ENCODE results near the gene FBXO39. TPM values are rescaled to one million over a fixed set of nuclear protein-coding genes. Genes with fewer than 3 reads are reported as not detected.

The FBXO39 gene
- polyA plus RNA-seq, 2 of the 4 experiments (the other 2 are of a cell fraction) = not detected

DNA sequence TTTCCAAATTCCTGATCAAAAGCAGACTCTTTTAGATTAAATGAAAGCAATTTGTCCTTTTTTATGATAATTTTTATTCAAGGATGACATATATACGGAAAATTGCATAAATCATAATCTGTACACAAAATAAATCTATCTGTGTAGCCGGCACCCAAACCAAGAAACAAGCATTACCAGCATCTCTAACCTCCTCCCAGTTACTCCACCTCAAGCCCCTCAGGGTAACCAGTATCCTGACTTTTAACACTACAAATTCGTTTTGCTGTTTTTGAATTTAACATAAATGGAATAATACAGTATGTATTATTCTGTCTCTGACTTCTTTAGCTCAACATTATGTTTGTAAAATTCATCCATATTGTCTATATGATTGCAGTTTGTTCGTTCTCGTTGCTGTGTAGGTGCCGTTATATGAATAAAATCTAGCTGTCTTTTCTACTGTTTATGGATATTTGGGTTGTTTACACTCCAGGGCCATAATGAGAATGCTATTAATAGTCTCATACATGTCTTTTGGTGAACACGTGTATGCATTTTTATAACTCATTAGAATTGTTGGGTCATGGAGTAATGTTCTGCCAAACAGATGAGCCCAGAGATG, 54.5 kb downstream of the FBXO39 start:
- Histone ChIP-seq H3K4me3 (no peak overlapping the region), H3K4me1 (peaks cover 11% of the 10 kb centered on the region; the same call in 2 of the 3 replicates), H3K4me2 (no peak overlapping the region), H3K27ac (no peak overlapping the region), H3K9me3 (no peaks in the 10 kb centered on the region)
- 22% methylated on average over 7 of the region's 7 CpGs for WGBS (ENCODE audit: missing lambda C conversion rate)
- ChIA-PET CTCF (interaction anchor here (0.9 to 5.1 kb wide), 3 partner anchors 12 to 174 kb away, joined by 3 to 45 read pairs (median 17); no protein-coding TSS in a partner anchor), POLR2A (no interaction called here)
- no peak for DNase-seq (ENCODE audit: low read depth in 1 of 2, low spot score in 1 of 2)
- FAIRE-seq = no peak
- ATAC-seq = no peak
- TF ChIP-seq CBX8 (IDR thresholded peaks at IDR 0.05) (peak; percentile 96), ZFP36 (IDR thresholded peaks at IDR 0.05; ENCODE audit: borderline replicate concordance, partially characterized antibody) (peak; percentile 64), FOSB (CRISPR knock-in tag; IDR thresholded peaks at IDR 0.05) (no peak), RNF2 (IDR thresholded peaks at IDR 0.05; ENCODE audit: borderline replicate concordance, low read depth) (peak; percentile 99)

DNA sequence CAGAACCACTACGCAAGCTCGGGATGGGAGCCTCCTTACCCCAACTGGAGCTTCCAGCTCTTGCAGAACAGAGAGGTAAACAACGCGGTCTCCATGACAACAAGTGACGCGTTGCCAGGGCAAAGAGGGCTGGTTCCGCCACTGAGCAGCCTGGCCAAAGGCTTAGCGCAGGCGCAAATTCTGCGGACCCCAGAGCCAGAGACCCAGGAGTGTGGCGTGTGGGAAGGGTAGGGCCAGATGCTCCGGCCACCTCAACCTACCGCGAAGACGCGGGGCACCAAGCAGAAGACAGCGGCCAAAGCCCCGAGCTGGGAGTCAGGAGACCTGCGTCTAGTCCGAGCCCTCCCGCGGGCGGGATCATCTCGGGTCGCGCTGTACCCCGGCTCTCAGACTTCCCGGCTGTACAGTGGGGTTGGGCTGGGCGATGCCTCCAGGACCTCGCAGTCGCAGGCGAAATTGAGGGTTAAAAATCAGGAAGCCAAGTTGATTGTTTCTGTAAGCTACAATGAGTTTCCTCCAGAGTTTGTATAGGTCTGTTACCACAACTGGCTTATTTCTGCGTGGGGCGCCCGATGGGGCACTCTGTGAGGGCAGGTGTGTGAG, 55.7 kb downstream of the FBXO39 start, which contains the start of gene TEKT1:
TEKT1 (minus strand) TSS at position 69 of the 603 bp plus-strand sequence. CDS start 1,353 bp downstream, outside the sequence.
- DNase-seq (ENCODE audit: low read depth in 1 of 2, low spot score in 1 of 2) = peak; percentile 81 to 86
- Histone ChIP-seq H3K4me2 (peak within 1 kb of the TSS; percentile 93), H3K4me3 (peak within 1 kb of the TSS; percentile 47), H3K27ac (peak within 1 kb of the TSS in 1 of 2 experiments; percentile 50; a peak in 2 of 6 replicates), H3K9me3 (no peaks in the 10 kb centered on the region), H3K4me1 (peaks cover 11% of the 10 kb centered on the region; the same call in 2 of the 3 replicates)
- 5% methylated on average over 35 of the region's 35 CpGs for WGBS (ENCODE audit: missing lambda C conversion rate)
- FAIRE-seq = no peak
- TF ChIP-seq JUN (IDR thresholded peaks at IDR 0.05) = no peak
- peak; percentile 98 for TF ChIP-seq RFX5 (IDR thresholded peaks at IDR 0.05)
- peak; percentile 93 to 95 for ATAC-seq
- POLR2A ChIA-PET = no interaction called here
- CTCF ChIA-PET = interaction anchor here (0.8 to 5.1 kb wide), 9 partner anchors 11 to 189 kb away, joined by 3 to 45 read pairs (median 3); no protein-coding TSS in a partner anchor

Small RNAs within 50 kb of the gene (small RNA-seq; reads per million reads assigned to genes)
- 0 reads per million in 6 experiments for gene AC004706.2

Other genes starting within 250 kb of the FBXO39 start
- 0.80 and 0.93 TPM in 2 replicates for gene PITPNM3, start 219.7 kb upstream of the FBXO39 start, polyA plus RNA-seq (2011; rRNA removed)
- gene PITPNM3, start 219.7 kb upstream of the FBXO39 start, polyA plus RNA-seq (2017; fragmentation: RNase III; extraction: RNeasy Plus Mini Kit Qiagen cat#74134 plus additional on column Dnase treatment) = 1.8 to 2.3 TPM (median 2.2 TPM) in 3 replicates
- gene KIAA0753, start 135.5 kb upstream of the FBXO39 start, polyA plus RNA-seq (2011; rRNA removed) = 15.2 and 21.5 TPM in 2 replicates
- gene KIAA0753, start 135.5 kb upstream of the FBXO39 start, polyA plus RNA-seq (2017; fragmentation: RNase III; extraction: RNeasy Plus Mini Kit Qiagen cat#74134 plus additional on column Dnase treatment) = 13.6 to 16.1 TPM (median 14.1 TPM) in 3 replicates
- 517 and 572 TPM in 2 replicates for gene TXNDC17, start 135.2 kb upstream of the FBXO39 start, polyA plus RNA-seq (2011; rRNA removed)
- 621 to 751 TPM (median 643 TPM) in 3 replicates for gene TXNDC17, start 135.2 kb upstream of the FBXO39 start, polyA plus RNA-seq (2017; fragmentation: RNase III; extraction: RNeasy Plus Mini Kit Qiagen cat#74134 plus additional on column Dnase treatment)
- 49.0 and 50.2 TPM in 2 replicates for gene MED31, start 124.6 kb upstream of the FBXO39 start, polyA plus RNA-seq (2011; rRNA removed)
- 27.9 to 32.2 TPM (median 31.8 TPM) in 3 replicates for gene MED31, start 124.6 kb upstream of the FBXO39 start, polyA plus RNA-seq (2017; fragmentation: RNase III; extraction: RNeasy Plus Mini Kit Qiagen cat#74134 plus additional on column Dnase treatment)
- gene C17orf100, start 124.5 kb upstream of the FBXO39 start, polyA plus RNA-seq (2011; rRNA removed) = 4.1 and 4.2 TPM in 2 replicates
- 2.4 to 3.1 TPM (median 2.6 TPM) in 3 replicates for gene C17orf100, start 124.5 kb upstream of the FBXO39 start, polyA plus RNA-seq (2017; fragmentation: RNase III; extraction: RNeasy Plus Mini Kit Qiagen cat#74134 plus additional on column Dnase treatment)
- gene SLC13A5, start 62.8 kb upstream of the FBXO39 start, polyA plus RNA-seq (2011; rRNA removed) = 0.26 and 0.30 TPM in 2 replicates
- gene SLC13A5, start 62.8 kb upstream of the FBXO39 start, polyA plus RNA-seq (2017; fragmentation: RNase III; extraction: RNeasy Plus Mini Kit Qiagen cat#74134 plus additional on column Dnase treatment) = 0.03 to 0.26 TPM (median 0.15 TPM) in 3 replicates
- not detected in 2 replicates for gene XAF1, start 20.2 kb upstream of the FBXO39 start, polyA plus RNA-seq (2011; rRNA removed)
- gene XAF1, start 20.2 kb upstream of the FBXO39 start, polyA plus RNA-seq (2017; fragmentation: RNase III; extraction: RNeasy Plus Mini Kit Qiagen cat#74134 plus additional on column Dnase treatment) = not detected in 3 replicates
- gene TEKT1, start 55.5 kb downstream of the FBXO39 start, polyA plus RNA-seq (2011; rRNA removed) = not detected in 2 replicates
- gene TEKT1, start 55.5 kb downstream of the FBXO39 start, polyA plus RNA-seq (2017; fragmentation: RNase III; extraction: RNeasy Plus Mini Kit Qiagen cat#74134 plus additional on column Dnase treatment) = not detected in 3 replicates
- not detected in 2 replicates for gene ALOX12, start 219.8 kb downstream of the FBXO39 start, polyA plus RNA-seq (2011; rRNA removed)
- not detected in 3 replicates for gene ALOX12, start 219.8 kb downstream of the FBXO39 start, polyA plus RNA-seq (2017; fragmentation: RNase III; extraction: RNeasy Plus Mini Kit Qiagen cat#74134 plus additional on column Dnase treatment)
- 185 and 210 TPM in 2 replicates for gene RNASEK, start 236.4 kb downstream of the FBXO39 start, polyA plus RNA-seq (2011; rRNA removed)
- gene RNASEK, start 236.4 kb downstream of the FBXO39 start, polyA plus RNA-seq (2017; fragmentation: RNase III; extraction: RNeasy Plus Mini Kit Qiagen cat#74134 plus additional on column Dnase treatment) = 388 to 426 TPM (median 424 TPM) in 3 replicates
- 0.16 TPM in 1 of 2 replicates, not detected in the other for gene BCL6B, start 246.8 kb downstream of the FBXO39 start, polyA plus RNA-seq (2011; rRNA removed)
- gene BCL6B, start 246.8 kb downstream of the FBXO39 start, polyA plus RNA-seq (2017; fragmentation: RNase III; extraction: RNeasy Plus Mini Kit Qiagen cat#74134 plus additional on column Dnase treatment) = 0.03 to 0.04 TPM in 2 of 3 replicates, not detected in the other

All from A549 (cell line).